ENCODE data around the gene MIER2. TPM values are rescaled to one million over a fixed set of nuclear protein-coding genes. Genes with fewer than 3 reads are reported as not detected.

The MIER2 gene
- total RNA-seq, 1 donor from 2014 or later: 47.3 TPM

GRCh38 chr19:291006-291521 lies 53.5 kb downstream of the MIER2 start, which contains the start of gene PLPP2:
PLPP2 (minus strand) TSS chr19:291403; CDS start chr19:291336, 67 bp downstream.
- Mint-ChIP-seq H3K27ac (ENCODE audit: unreplicated experiment) (no peak within 1 kb of the TSS), H3K36me3 (ENCODE audit: unreplicated experiment) (no peaks in the 10 kb centered on the region), H3K27me3 (ENCODE audit: unreplicated experiment) (peaks cover 18% of the 10 kb centered on the region), H3K4me1 (ENCODE audit: low read depth, unreplicated experiment) (no peaks in the 10 kb centered on the region), H3K9me3 (ENCODE audit: unreplicated experiment) (peaks cover 2% of the 10 kb centered on the region), H3K4me3 (ENCODE audit: unreplicated experiment) (no peak within 1 kb of the TSS)
- no peak for DNase-seq
- no peak for TF ChIP-seq CTCF (IDR thresholded peaks at IDR 0.05; ENCODE audit: partially characterized antibody, unreplicated experiment)

- Mint-ChIP-seq H3K4me1 (ENCODE audit: low read depth, unreplicated experiment) (no peaks in the 10 kb centered on the region), H3K9me3 (ENCODE audit: unreplicated experiment) (peaks cover 2% of the 10 kb centered on the region), H3K27ac (ENCODE audit: unreplicated experiment) (no peak overlapping the region), H3K27me3 (ENCODE audit: unreplicated experiment) (peaks cover 18% of the 10 kb centered on the region), H3K4me3 (ENCODE audit: unreplicated experiment) (no peak overlapping the region), H3K36me3 (ENCODE audit: unreplicated experiment) (no peaks in the 10 kb centered on the region)
- DNase-seq: no peak
- TF ChIP-seq CTCF (IDR thresholded peaks at IDR 0.05; ENCODE audit: partially characterized antibody, unreplicated experiment): no peak
Measured at GRCh38 chr19:290372-291005, 54.1 kb downstream of the MIER2 start.

GRCh38 chr19:289651-290371 lies 54.8 kb downstream of the MIER2 start:
- H3K27ac Mint-ChIP-seq (ENCODE audit: unreplicated experiment): no peak overlapping the region
- peak overlapping the region; percentile 11 for H3K4me3 Mint-ChIP-seq (ENCODE audit: unreplicated experiment)
- no peaks in the 10 kb centered on the region for H3K4me1 Mint-ChIP-seq (ENCODE audit: low read depth, unreplicated experiment)
- DNase-seq: no peak
- H3K27me3 Mint-ChIP-seq (ENCODE audit: unreplicated experiment): peaks cover 16% of the 10 kb centered on the region
- H3K9me3 Mint-ChIP-seq (ENCODE audit: unreplicated experiment): peaks cover 2% of the 10 kb centered on the region
- H3K36me3 Mint-ChIP-seq (ENCODE audit: unreplicated experiment): no peaks in the 10 kb centered on the region
- TF ChIP-seq CTCF (IDR thresholded peaks at IDR 0.05; ENCODE audit: partially characterized antibody, unreplicated experiment): no peak

- H3K27me3 Mint-ChIP-seq (ENCODE audit: unreplicated experiment): peaks cover 16% of the 10 kb centered on the region
- H3K27ac Mint-ChIP-seq (ENCODE audit: unreplicated experiment): no peak overlapping the region
- no peaks in the 10 kb centered on the region for H3K36me3 Mint-ChIP-seq (ENCODE audit: unreplicated experiment)
- no peak overlapping the region for H3K4me3 Mint-ChIP-seq (ENCODE audit: unreplicated experiment)
- DNase-seq: no peak
- H3K4me1 Mint-ChIP-seq (ENCODE audit: low read depth, unreplicated experiment): no peaks in the 10 kb centered on the region
- no peak for TF ChIP-seq CTCF (IDR thresholded peaks at IDR 0.05; ENCODE audit: partially characterized antibody, unreplicated experiment)
- H3K9me3 Mint-ChIP-seq (ENCODE audit: unreplicated experiment): peaks cover 2% of the 10 kb centered on the region
Measured at GRCh38 chr19:288911-289310, 55.7 kb downstream of the MIER2 start.

- no peaks in the 10 kb centered on the region for H3K9me3 Mint-ChIP-seq (ENCODE audit: unreplicated experiment)
- H3K4me3 Mint-ChIP-seq (ENCODE audit: unreplicated experiment): no peak overlapping the region
- no peaks in the 10 kb centered on the region for H3K36me3 Mint-ChIP-seq (ENCODE audit: unreplicated experiment)
- peaks cover 13% of the 10 kb centered on the region for H3K27me3 Mint-ChIP-seq (ENCODE audit: unreplicated experiment)
- no peak overlapping the region for H3K27ac Mint-ChIP-seq (ENCODE audit: unreplicated experiment)
- H3K4me1 Mint-ChIP-seq (ENCODE audit: low read depth, unreplicated experiment): no peaks in the 10 kb centered on the region
- no peak for TF ChIP-seq CTCF (IDR thresholded peaks at IDR 0.05; ENCODE audit: partially characterized antibody, unreplicated experiment)
- DNase-seq: no peak
Measured at GRCh38 chr19:287381-287871, 57.2 kb downstream of the MIER2 start.

Measured in glutamatergic neuron (in vitro differentiated cells).